ENCODE results near the gene DGCR8. TPM values are rescaled to one million over a fixed set of nuclear protein-coding genes. Genes with fewer than 3 reads are reported as not detected.

The DGCR8 gene
- total and polyA plus RNA-seq, 7 donors = 6.7 to 32.7 (median 15.3) TPM

GRCh38 chr22:20037419-20037818 is 42.6 kb upstream of the DGCR8 start:
- Histone ChIP-seq H3K4me1 (peaks cover 0 to 15% (median 11%) of the 10 kb centered on the region in 4 donors), H3K27me3 (no peaks in the 10 kb centered on the region), H3K9me3 (no peaks in the 10 kb centered on the region), H3K27ac (no peak overlapping the region), H3K36me3 (peaks cover 0 to 41% (median 14%) of the 10 kb centered on the region in 4 donors), H3K4me3 (no peak overlapping the region)
- 79 to 88% methylated on average over 3 of the region's 3 CpGs for WGBS, 2 donors
- no peak for DNase-seq
- intact Hi-C loops (cut with DNase I) = no loop called here
- TF ChIP-seq CTCF (IDR thresholded peaks at IDR 0.05) (no peak), POLR2A (IDR thresholded peaks at IDR 0.05) (no peak), EP300 (IDR thresholded peaks at IDR 0.05) (no peak), POLR2AphosphoS5 (IDR thresholded peaks at IDR 0.05) (no peak)

- DNase-seq = no peak
- WGBS, 2 donors = 89 to 95% methylated on average over 7 of the region's 7 CpGs
- intact Hi-C loops (cut with DNase I) = no loop called here
- Histone ChIP-seq H3K4me1 (peaks cover 0 to 5% (median 2%) of the 10 kb centered on the region in 4 donors), H3K27me3 (no peaks in the 10 kb centered on the region), H3K4me3 (no peak overlapping the region), H3K36me3 (peaks cover 0 to 50% (median 16%) of the 10 kb centered on the region in 4 donors), H3K9me3 (no peaks in the 10 kb centered on the region), H3K27ac (no peak overlapping the region)
- TF ChIP-seq POLR2A (IDR thresholded peaks at IDR 0.05) = no peak
- no peak for TF ChIP-seq EP300 (IDR thresholded peaks at IDR 0.05)
- TF ChIP-seq CTCF (IDR thresholded peaks at IDR 0.05) = no peak
- no peak for TF ChIP-seq POLR2AphosphoS5 (IDR thresholded peaks at IDR 0.05)
Observed at GRCh38 chr22:20038574-20038973, 41.5 kb upstream of the DGCR8 start.

- H3K27ac ChIP-seq = no peak overlapping the region
- no peaks in the 10 kb centered on the region for H3K27me3 ChIP-seq
- H3K4me3 ChIP-seq = no peak overlapping the region
- no peak for DNase-seq
- no peaks in the 10 kb centered on the region for H3K4me1 ChIP-seq
- intact Hi-C loops (cut with DNase I) = no loop called here
- peaks cover 0 to 60% (median 18%) of the 10 kb centered on the region in 4 donors for H3K36me3 ChIP-seq
- 92 to 96% methylated on average over 9 of the region's 9 CpGs for WGBS, 2 donors
- TF ChIP-seq CTCF (IDR thresholded peaks at IDR 0.05) = no peak
- TF ChIP-seq POLR2A (IDR thresholded peaks at IDR 0.05) = no peak
- H3K9me3 ChIP-seq = no peaks in the 10 kb centered on the region
Observed at GRCh38 chr22:20039683-20040325, 40.2 kb upstream of the DGCR8 start.

GRCh38 chr22:20040327-20041200 is 39.5 kb upstream of the DGCR8 start:
- intact Hi-C loops (cut with DNase I) = no loop called here
- H3K9me3 ChIP-seq = no peaks in the 10 kb centered on the region
- H3K36me3 ChIP-seq = peaks cover 0 to 61% (median 18%) of the 10 kb centered on the region in 4 donors
- H3K27me3 ChIP-seq = no peaks in the 10 kb centered on the region
- no peak for TF ChIP-seq CTCF (IDR thresholded peaks at IDR 0.05)
- TF ChIP-seq POLR2AphosphoS5 (IDR thresholded peaks at IDR 0.05) = no peak
- TF ChIP-seq POLR2A (IDR thresholded peaks at IDR 0.05) = no peak
- no peak for TF ChIP-seq EP300 (IDR thresholded peaks at IDR 0.05)
- no peak for DNase-seq
- no peak overlapping the region for H3K4me3 ChIP-seq
- H3K27ac ChIP-seq = no peak overlapping the region
- no peaks in the 10 kb centered on the region for H3K4me1 ChIP-seq
- 96 to 97% methylated on average over 7 of the region's 7 CpGs for WGBS, 2 donors
